GM18498 (cell line): ENCODE results near the gene CASZ1.

Experiments used
- ATAC-seq: cut with Tn5 transposase; IDR thresholded peaks from one replicate; pipeline ENCODE4 v1.9.1; 2021; ENCODE audit warnings: mild to moderate bottlenecking, moderate library complexity; ENCODE audit not compliant: unreplicated experiment

CASZ1 gene

DNA sequence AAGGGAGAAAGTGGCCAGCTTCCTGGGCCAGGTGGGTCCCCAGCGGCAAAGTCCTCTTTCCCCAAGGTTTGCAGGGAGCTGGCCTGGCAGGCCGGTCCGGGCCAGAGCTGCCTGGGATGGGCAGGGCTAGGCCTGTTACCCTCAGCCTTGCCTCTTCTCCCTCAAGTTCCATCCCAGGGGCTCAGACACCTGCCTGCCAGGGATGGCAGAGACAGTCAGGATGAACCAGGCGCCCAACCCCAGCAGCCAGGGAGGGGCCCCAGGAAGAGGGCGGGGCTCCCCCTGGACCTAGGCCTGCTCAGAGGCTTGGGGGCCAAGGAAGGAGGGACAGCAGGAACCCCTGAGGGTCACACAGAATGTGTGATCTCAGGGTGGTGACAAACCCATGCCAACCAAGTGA lies 120.6 kb downstream of the CASZ1 start:
- ATAC-seq, result no peak

DNA sequence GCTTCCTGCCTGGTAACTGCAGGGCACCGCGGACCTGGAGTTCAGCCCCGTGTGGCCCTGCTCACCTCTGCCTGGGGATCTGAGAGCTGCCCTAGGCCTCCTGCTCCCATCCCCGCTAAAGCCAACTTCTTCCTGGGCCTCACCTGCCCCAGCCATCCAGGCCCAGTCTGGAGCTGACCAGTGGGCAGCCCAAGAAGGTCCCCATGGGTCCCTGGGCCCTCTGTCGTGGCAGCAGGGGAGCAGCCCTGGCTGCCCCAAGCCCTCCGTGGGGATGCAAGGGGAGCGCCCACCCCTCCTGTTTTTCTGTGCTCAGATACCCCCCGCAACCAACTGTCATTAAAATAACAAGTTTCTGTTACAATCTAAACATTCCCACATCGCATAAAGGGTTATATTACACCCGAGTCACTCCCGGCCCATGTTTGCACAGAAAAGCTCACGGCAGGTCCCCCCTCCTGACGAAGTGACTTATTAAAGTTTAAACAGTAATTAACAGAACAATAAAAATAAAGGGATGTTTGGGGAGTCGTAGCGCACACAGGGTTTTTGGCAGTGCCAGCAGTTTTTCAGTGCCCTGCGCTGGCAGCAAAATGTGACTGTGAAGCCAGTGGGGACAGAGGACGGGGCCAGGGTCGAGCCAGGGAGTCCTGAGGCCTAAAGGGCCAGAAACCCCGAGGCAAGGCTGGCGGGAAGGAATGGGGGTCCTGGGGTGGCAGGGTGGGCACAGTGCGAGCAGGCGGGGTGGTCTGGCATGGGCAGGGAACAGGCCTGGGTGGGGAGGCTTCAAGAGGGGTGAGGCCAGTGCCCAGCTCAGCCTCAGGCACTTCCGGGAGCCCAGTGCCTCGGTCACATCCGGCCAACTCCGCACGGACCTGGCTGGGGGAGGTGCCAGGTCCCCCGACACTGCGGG lies 121.5 kb downstream of the CASZ1 start:
- ATAC-seq, result no peak

DNA sequence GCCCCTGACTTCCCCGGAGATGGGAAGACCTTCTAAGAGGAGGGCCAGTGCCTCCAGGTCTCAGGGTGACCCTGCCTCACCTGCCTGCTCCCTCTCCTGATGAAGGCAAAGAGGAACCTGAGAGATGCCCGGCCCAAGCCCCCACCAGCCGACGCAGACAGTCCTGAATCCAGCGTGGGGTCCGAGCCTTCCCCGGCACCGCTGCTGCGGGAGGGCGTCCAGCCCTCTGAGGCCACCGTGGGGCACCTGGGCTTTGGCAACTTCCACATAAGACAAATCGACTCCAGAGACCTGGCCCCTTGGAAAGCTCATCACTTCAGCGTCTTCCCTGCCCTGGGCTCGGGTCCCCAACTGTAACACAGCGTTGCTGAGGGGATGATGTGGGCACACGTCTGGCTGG lies 122.2 kb downstream of the CASZ1 start:
- no peak for ATAC-seq

DNA sequence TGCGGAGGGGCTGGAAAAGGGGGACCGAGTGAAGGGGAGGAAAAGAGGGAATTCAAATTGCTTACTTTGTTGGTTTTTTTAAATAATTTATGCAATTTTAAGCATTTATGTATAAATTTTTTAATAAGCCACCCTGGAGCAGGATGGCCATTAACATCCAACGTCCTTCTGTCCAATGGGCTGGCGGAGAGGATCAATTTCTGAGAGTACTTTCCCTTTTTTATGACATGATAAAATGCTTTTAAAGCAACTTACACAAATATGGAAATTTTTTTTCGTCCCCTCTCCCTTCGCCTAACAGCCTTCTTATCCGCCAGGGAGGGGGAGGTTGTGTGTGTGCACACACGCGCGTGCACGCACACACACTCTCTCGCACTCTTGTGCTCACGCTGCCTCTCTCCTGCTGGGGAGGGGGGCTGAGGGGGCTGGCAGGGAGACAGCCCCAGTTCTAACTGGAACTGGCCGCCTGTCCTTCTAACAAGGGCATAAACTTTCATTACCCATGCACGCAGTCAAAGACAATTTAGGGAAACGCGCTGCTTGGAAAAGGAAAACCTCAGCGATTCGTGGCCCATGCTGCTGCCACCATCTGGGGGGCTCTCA lies 123.2 kb downstream of the CASZ1 start:
- no peak for ATAC-seq

DNA sequence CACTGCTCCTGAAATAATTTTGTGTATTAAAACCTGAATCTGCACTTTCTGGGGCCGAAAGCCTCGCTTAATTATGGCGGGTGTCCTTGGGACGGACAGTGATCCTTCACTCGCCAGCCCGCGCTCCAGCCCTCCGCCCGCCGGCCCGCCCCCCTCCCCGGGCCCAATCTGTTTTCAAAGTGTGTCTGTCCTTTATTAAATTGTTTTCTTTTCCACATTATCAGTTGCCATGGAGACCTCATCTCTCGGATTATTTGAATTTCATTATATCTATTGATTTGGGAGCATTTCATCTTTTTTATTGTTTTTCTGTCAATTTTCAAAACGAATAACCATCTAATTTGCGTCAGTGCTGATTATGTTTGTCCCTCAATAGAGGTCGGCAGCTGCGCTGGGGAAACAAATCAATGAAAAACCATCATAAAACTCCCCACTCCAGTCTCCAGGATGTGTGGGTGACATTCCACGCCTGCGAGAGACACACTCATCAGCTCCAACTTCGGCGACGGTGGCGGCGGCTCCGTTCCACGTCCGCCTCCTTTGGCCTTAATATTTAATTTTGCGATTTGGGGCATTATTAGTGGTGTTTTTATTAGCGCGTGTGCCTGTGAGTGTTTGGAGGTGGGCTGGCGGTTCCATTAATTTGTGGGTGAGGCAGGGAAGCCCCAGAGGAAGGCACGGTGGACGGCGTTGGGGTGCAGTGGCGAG lies 123.9 kb downstream of the CASZ1 start:
- ATAC-seq, result no peak

DNA sequence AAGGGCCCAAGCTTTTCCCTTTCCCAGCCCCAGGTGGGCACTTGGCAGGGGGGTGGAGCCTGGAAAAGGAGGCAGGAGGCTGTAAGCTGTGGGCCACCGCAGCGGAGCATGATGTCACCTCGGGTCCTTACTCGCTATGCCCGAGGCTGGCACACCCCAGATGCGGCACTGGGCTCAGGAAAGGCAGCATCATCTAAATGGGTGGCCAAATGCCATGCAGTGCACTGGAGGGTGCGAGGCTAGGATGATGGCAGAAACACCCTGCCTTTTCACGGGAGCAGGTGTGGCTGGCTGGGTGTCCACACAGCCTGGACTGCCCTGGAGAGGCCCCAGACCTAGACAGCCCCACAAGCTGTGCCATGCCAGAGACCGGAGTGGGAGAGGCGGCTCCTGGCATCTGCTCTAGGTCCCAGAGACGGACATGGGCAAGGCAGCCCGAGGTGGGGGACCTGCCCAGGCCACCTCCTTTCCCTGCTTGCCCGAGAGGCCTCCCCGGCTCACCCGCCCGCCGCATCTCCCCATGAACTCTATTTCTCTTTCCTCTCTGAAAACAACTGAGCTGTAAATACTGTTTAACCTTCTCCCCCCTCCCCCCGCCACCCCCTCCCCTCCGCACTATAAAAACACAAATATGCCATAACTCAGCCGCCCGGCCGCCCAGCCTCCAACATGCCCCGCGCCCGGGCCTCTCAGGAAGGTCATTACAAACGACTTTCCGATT lies 124.7 kb downstream of the CASZ1 start:
- ATAC-seq, result no peak

DNA sequence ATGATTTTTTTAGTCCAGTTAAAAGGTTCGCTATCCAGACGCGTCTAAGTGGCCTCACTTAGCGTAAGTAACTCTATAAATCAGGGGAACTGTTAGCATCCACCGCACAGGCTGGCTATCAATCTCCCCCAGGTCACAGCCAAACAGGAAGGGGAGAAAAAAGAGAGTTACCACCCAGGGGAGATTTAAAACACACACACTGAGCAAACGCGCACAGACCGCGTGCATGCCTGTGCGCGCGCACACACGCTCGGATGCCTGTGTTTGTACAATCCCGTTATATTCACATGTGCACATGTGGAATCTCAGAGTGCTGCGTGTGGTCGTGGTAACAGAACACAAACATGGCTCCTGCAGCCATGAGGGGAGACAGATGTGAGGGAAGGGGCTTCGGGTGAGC lies 125.4 kb downstream of the CASZ1 start:
- no peak for ATAC-seq

DNA sequence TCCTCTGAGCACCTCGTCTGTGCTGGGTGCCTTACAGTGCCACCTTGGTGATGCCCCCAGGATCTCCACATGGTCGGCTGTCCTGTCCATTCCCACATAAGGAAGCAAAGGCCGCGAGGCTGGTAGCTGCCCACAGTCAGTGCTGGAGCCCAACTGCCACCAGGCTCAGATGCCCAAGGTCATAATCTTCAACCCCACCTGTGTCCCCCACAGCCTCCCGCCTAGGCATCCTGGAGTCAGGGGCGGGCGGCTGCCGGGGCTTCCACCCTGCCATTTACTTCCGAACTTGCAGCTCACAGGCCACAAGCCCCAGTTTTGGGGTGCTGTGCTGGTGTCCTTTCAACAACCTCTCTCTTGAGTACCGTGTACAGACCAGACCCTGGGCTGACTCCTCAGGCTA lies 126.3 kb downstream of the CASZ1 start:
- ATAC-seq, result no peak

DNA sequence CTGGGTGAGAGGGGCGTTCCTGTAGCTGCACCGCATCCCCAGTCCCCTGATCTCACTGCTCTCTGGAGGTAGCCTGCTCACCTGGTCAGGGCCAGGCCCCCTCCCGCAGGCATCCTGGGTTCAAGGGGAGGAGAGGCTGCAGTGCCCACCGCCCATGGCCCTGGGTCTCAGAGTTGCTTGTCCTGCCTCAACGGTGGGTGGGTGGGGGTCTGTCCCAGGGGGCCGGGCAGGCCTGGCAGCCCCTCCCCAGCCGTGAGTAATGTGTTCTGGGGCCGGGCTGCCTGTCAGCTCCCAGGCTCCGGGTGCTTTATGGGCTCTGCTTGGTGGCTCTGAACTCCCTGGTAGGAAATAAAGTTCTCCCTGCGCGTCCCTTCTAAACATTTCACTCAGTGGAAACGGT lies 126.9 kb downstream of the CASZ1 start:
- no peak for ATAC-seq

DNA sequence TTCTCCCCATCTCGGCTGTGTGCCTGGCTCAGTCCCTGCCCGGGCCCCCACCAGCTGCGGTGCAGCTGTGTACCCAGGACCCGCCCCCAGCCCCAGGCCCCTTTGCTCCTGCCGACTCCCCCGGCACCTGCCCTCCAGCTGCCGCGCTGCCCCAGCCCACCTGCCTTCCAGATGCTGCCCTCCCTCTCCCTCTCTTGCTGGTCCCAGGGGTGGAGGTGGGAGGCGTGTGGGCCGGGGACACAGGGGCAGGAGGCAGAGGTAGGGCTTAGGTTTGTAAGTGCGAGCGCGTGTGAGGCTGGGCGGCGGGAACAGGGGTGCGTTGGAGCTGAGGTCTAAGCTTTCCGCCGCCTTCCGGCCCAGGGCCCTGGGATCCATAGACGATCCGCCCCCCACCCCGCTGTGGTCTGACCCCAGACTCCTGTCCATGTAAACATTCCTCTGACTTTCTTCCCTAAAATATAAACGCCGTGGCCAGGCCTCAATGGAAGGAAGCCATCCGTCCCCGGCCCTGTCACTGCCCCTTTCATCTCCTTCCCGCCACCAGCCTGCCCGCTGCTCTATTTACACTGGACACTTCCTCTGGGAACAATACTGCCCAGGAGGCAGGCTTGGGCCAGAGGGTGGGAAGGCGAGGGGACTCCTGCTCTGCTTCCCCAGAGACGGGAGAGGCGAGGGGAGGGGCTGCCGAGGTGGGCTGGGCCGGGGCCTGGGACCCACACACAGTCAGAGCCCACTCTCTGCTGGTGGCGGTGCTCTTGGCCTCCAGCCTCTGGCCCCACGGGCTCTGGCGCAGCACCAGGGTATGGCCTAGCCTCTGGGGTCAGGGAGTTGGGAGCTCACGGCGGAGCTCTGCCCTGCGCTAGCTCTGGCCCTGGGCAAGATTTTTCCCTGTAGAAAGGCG lies 128.3 kb downstream of the CASZ1 start:
- no peak for ATAC-seq

DNA sequence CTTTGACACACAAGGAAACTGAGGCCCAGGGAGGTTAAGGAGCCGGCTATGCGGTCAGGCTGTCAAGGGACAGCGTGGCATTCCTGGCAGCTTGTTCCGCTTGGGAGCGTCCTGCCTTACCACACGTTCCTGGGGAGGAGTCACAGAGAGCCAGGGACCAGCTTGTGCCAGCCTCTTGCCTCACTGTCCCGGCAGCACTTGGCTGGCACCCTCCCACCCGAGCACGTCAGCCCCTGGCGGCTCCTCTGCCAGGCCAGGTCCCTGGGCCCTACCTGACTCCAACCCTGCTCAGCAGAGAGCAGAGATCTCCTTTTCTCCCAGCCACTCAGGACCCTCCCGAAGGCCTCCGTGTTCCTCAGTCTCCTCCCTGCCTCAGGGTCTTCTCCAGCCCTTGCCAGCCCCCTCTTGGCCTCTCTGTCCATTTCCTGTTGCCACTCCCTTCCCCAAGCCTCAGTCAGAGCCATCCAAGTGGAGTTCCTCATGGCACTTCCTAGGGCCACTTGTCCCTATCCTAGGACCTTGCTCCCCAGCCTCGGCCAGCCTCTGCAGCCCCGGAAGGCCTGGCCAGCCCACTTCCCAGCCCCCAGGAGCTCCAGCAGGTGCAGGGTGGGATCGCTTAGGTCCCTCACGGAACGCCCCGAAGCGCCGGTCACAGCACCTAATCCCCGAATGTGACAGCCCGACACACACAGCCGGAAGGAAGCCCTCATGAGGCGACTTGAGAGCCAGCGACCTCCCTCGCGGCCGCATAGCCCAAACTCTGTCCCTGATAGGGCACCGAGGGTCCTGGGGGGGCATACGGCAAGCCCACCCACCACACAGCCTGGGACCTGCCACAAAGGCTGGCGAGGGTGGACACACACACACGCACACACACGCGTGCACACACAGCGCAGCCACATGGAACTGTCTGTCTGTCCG lies 130.3 kb downstream of the CASZ1 start:
- no peak for ATAC-seq

DNA sequence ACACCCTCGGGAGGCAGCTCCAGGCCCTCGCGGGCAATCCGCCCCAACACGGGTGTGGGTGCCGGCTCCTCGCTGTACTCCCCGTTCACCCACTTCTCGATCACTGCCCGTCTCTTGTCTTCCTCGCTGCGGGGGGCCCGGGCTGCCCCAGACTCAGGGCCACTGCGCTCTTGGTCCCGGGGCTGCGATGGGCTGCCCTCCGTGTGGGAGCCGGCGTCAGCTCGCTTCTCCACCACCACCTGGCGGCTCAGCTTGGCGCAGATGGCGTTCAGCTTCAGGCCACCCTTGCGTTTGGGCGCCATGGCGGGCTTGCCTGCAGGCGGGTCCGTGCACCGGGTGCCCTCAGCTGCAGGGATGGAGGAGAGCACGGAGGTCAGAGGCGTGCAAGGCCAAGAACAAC lies 131.2 kb downstream of the CASZ1 start:
- no peak for ATAC-seq

DNA sequence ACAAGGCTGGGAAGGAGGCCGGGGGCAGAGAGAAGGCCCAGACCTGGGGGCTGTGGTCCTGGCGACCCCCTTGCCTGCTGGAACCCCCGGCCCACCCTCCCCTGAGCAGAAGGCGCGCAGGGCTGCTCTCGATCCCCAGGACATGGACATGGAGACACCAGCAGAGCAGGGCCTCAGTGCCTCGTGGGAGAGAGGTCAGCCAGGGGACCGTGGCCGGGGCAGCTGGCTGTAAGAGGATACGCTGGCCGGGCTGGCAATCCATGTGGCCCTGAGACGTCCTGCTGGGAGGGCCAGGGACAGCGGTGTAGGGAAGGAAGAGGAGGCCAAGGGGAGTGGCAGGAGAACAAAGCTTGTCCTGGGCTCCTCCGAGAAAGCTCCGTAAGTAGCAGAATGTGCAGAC lies 132.2 kb downstream of the CASZ1 start:
- ATAC-seq, result no peak

DNA sequence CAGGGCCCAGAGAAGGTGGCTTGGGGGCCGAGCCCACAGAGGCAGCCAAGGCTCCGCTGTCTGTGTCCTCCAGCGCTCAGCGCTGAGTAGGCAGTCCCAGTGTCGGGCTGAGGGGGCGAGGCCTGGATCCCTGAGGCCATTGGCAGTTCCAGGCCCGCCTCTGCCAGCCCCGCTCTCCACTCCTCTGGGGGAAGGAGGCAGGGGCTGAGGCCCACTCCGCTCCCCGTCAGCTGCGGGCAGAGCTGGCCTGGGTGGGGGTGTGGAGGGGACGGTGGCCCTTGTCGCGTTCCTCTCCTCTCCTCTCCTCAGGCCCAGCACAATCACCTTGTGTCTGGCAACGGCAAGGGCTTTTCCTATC lies 132.8 kb downstream of the CASZ1 start:
- ATAC-seq, result no peak

DNA sequence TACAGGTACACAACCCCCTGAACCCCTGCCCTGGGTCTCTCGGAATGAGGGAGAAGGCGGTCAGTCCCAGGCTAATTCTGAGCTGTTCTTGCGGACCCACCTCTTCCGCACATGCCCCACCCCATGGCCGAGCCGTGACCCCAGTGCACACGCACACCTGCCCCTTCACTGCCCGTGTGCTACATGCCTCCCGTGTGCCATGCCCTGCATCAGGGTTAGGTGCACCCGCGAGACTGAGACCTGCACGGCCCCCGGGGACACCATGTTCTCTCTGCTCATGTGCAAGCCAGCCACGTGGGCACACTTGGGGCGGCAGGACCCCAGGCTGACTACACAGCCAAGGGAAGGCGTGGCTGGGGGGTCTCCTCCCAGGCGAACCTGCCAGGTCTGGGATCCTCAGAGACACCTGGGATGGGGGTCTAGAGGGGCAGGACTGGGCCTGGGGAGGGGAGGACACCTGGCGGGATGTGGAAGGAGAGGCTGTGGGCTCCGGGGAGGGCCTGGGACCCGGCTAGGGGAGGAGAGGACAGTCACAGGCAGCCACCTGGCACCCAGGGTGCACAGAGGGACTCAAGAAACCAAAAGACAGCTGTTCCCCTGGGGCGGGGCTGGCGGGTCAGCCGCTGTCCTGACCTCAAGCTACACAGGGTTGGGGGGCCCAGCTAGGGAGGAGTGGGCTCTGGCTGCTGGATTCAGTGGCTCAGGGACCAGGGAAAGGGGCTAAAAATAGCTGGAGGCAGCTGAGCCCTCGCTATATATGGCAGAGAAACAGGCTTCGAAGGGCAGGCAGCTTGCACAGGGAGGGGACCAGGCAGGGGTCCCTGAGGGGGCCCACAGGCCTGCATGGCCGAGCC lies 133.4 kb downstream of the CASZ1 start:
- ATAC-seq, result no peak

DNA sequence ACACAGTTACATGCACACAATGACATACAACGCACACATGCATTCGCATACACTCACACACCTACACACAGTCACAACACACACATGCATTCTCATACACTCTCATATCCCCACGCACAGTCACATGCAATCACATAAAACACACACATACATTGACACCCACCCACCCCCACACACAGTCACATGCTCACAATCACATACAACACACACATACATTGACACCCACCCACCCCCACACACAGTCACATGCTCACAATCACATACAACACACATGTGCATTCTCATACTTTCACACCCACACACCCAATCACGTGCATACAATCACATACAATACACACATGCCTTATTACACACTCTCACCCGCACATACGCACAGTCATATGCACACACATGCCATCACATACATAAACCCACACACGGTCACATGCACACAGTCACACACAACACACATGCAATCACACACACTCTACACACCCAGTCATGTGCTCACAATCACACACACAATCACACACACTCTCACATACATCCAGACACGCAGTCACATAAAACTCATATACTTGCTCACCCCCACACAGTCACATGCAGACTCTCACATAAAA lies 134.3 kb downstream of the CASZ1 start:
- no peak for ATAC-seq

DNA sequence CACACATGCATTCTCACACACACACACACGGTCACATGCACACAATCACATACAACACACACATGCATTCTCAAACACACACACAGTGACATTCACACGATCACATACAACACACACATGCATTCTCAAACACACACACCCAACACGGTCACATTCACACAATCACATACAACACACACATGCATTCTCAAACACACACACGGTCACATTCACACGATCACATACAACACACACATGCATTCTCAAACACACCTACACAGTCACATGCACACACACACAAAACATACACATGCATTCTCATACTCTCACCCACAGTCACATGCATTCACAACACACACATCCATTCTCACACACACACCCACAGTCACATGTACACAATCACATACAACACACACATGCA lies 135.0 kb downstream of the CASZ1 start:
- ATAC-seq, result no peak
